Vagina (tissue), 2 donors: ENCODE data around the gene SULF2.

Source experiments
- POLR2A ChIP-seq, 2 donors: fragments of 450-650 bp; IDR thresholded peaks; one replicate each; pipeline ENCODE4 v1.6.1; 2017; ENCODE audit warnings: antibody characterized with exemption in 2 of 2, mild to moderate bottlenecking in 2 of 2, moderate library complexity in 2 of 2
- POLR2AphosphoS5 ChIP-seq, 2 donors: sonication (generic); formaldehyde crosslinking; IDR thresholded peaks; one replicate each; pipeline ENCODE4 v1.9.0; 2017; ENCODE audit warnings: antibody characterized with exemption in 2 of 2, mild to moderate bottlenecking in 2 of 2, low read depth in 1 of 2; ENCODE audit not compliant: insufficient read depth in 1 of 2
- TF ChIP-seq, protein P1 (sequence below), 3 experiments: fragments of 450-650 bp in 2 of 3; fragments of 200-600 bp in 1 of 3; sonication (generic) in 1 of 3; IDR thresholded peaks; one replicate each; pipeline ENCODE4 v1.5.1; 2017 to 2019; ENCODE audit warnings: antibody characterized with exemption in 3 of 3, mild to moderate bottlenecking in 2 of 3, moderate library complexity in 2 of 3

DNA sequence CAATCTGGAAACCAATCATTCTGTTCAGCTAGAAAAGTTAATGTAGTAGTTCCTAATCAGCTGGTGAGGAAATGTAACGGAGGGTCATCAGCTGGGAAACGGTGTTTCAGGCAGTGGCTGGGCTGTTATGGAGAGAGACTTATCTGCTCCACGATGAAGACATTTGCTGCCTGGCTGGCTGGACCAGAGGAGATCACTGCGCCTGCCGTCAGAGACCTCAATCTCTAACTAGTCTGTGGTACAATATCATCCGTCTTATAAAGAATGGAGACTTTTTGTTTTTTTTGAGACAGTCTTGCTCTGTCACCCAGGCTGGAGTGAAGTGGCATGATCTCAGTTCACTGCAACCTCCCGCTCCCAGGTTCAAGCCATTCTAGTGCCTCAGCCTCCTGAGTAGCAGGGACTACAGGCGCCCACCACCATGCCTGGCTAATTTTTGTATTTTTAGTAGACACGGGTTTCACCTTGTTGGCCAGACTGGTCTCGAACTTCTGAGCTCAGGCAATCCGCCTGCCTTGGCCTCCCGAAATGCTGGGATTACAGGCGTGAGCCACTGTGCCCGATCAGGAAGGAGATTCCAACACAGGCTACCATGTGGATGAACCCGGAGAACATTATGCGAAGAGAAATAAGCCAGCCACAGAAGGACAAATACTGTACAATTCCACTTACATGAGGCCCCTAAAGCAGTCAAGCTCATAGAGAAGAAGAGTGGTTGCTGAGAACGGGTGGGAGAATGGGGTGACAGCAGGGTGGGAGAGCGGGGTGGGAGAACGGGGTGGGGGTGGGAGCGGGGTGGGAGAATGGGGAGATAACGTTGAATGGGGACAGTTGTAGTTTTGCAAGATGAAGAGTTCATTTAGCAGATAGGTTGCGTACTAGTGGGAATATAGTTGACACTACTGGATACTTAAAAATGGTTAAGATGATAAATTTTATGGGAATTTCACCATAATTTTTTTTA, 115.1 kb downstream of the SULF2 start:
- TF ChIP-seq POLR2A (IDR thresholded peaks at IDR 0.05) (no peak), POLR2AphosphoS5 (IDR thresholded peaks at IDR 0.05; ENCODE audit: insufficient read depth in 1 of 2, low read depth in 1 of 2) (no peak)
- TF ChIP-seq, protein P1, sequence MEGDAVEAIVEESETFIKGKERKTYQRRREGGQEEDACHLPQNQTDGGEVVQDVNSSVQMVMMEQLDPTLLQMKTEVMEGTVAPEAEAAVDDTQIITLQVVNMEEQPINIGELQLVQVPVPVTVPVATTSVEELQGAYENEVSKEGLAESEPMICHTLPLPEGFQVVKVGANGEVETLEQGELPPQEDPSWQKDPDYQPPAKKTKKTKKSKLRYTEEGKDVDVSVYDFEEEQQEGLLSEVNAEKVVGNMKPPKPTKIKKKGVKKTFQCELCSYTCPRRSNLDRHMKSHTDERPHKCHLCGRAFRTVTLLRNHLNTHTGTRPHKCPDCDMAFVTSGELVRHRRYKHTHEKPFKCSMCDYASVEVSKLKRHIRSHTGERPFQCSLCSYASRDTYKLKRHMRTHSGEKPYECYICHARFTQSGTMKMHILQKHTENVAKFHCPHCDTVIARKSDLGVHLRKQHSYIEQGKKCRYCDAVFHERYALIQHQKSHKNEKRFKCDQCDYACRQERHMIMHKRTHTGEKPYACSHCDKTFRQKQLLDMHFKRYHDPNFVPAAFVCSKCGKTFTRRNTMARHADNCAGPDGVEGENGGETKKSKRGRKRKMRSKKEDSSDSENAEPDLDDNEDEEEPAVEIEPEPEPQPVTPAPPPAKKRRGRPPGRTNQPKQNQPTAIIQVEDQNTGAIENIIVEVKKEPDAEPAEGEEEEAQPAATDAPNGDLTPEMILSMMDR (IDR thresholded peaks at IDR 0.05) = no peak
